ENCODE measurements around the gene LRP1B.

LRP1B gene

DNA sequence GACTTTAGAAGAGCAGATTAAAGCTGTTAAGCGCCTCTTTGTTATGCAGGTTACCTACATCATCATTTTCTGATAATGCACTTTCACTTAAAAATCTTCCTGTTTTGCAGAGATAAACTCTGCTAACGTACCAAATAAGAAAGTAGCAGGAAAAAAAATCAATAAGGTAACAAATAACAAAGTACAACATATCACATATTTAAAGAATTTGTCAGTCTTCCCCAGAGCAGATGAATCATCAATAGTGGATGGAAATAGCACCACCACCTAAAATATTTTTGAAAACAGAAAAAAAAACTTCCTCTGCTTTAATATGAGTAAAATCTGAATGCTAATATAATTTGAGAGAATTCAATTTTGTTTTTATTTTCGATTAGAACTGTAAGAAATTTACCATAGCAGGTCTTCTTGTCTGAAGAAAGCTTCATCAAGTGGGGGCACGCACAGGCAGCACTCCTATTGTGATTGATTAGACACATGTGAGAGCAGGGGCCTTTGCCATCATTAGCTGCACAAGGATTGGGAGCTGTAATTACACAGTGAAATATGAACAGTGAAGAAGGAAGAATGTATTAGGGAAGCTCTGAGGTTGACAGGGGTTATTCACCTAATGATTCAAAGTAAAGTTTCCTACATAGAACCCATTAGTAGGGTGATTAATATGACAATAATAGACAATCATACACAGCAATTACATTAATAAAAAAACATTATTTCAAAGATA lies 1279.4 kb downstream of the LRP1B start:
- H3K4me3 ChIP-seq (ENCODE audit: low read depth in 1 of 2, low read length in 2 of 2) = no peak overlapping the region
- H3K27me3 ChIP-seq (ENCODE audit: control insufficient read depth in 1 of 2, insufficient read depth in 2 of 2, low read length in 2 of 2) = no peaks in the 10 kb centered on the region
- H3K9me3 ChIP-seq (ENCODE audit: low read length) = no peaks in the 10 kb centered on the region
- H3K4me1 ChIP-seq (ENCODE audit: insufficient read depth, low read length) = no peaks in the 10 kb centered on the region
- no peaks in the 10 kb centered on the region for H3K36me3 ChIP-seq (ENCODE audit: insufficient read depth, low read length)
- no peak overlapping the region for H3K27ac ChIP-seq (ENCODE audit: low read depth, low read length)
- H3K9ac ChIP-seq (ENCODE audit: low read length) = no peak overlapping the region

DNA sequence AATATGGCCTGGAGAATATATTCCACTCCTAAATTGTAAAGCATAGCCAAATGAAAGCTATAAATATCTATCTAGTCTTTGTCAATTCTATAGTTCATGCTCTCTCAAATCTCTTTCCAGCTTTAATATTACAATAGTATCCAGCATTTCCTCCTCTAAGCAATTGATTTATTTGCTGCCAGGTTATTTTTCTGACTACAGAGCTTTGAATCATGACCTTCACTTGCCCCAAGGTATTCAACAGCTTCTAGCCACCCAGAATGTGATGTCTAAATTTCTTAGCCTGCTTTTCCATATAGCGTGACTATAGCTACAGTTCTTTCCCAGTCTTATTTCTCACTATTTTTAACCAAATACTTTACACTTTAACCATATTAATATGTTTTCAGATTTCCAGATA lies 1287.6 kb downstream of the LRP1B start:
- no peak overlapping the region for H3K4me3 ChIP-seq (ENCODE audit: low read depth in 1 of 2, low read length in 2 of 2)
- H3K9ac ChIP-seq (ENCODE audit: low read length) = no peak overlapping the region
- no peaks in the 10 kb centered on the region for H3K36me3 ChIP-seq (ENCODE audit: insufficient read depth, low read length)
- no peaks in the 10 kb centered on the region for H3K4me1 ChIP-seq (ENCODE audit: insufficient read depth, low read length)
- H3K27me3 ChIP-seq (ENCODE audit: control insufficient read depth in 1 of 2, insufficient read depth in 2 of 2, low read length in 2 of 2) = no peaks in the 10 kb centered on the region
- H3K9me3 ChIP-seq (ENCODE audit: low read length) = no peaks in the 10 kb centered on the region
- H3K27ac ChIP-seq (ENCODE audit: low read depth, low read length) = no peak overlapping the region

DNA sequence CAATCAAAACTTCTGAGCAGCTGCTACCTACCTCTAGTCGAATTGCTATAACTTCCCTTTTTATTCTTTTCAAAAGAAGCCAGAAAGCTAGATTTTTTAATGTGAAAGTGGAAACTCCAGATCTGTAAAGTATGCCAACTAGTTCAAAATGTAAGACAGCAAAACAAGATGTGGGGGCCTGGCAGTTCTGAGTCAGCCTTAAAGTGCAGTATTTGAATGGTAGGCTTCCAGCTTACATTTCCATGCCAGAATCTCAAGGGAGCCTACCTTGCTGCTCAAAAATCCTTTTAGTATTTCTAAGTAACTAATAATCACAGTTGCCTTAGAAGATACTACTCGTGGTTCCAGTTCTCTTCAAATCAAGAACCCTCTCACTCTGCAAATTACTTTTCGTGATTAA lies 1288.7 kb downstream of the LRP1B start:
- Histone ChIP-seq H3K27me3 (ENCODE audit: control insufficient read depth in 1 of 2, insufficient read depth in 2 of 2, low read length in 2 of 2) (no peaks in the 10 kb centered on the region), H3K4me3 (ENCODE audit: low read depth in 1 of 2, low read length in 2 of 2) (no peak overlapping the region), H3K9me3 (ENCODE audit: low read length) (no peaks in the 10 kb centered on the region), H3K36me3 (ENCODE audit: insufficient read depth, low read length) (no peaks in the 10 kb centered on the region), H3K4me1 (ENCODE audit: insufficient read depth, low read length) (no peaks in the 10 kb centered on the region), H3K27ac (ENCODE audit: low read depth, low read length) (no peak overlapping the region), H3K9ac (ENCODE audit: low read length) (no peak overlapping the region)

DNA sequence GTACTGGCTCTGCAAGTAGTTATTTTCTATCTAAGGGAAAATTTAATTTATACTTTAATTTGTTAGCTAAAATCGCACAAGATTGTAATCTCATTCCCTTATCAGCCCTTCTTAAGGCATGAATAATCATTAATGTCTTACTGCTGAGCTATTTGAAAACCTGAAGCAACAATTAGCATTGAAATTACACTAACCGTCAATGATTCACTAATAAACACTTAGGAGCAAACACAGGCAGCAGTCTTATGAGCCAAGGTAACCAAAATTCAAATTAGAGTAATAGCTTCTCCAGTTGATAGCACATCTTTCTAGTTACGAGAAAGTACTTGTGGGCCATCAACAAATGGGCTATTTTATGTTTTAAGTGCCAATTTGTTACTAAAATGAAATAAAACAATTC lies 1289.7 kb downstream of the LRP1B start:
- Histone ChIP-seq H3K36me3 (ENCODE audit: insufficient read depth, low read length) (no peaks in the 10 kb centered on the region), H3K4me3 (ENCODE audit: low read depth in 1 of 2, low read length in 2 of 2) (no peak overlapping the region), H3K9ac (ENCODE audit: low read length) (no peak overlapping the region), H3K27ac (ENCODE audit: low read depth, low read length) (no peak overlapping the region), H3K9me3 (ENCODE audit: low read length) (no peaks in the 10 kb centered on the region), H3K27me3 (ENCODE audit: control insufficient read depth in 1 of 2, insufficient read depth in 2 of 2, low read length in 2 of 2) (no peaks in the 10 kb centered on the region), H3K4me1 (ENCODE audit: insufficient read depth, low read length) (no peaks in the 10 kb centered on the region)

DNA sequence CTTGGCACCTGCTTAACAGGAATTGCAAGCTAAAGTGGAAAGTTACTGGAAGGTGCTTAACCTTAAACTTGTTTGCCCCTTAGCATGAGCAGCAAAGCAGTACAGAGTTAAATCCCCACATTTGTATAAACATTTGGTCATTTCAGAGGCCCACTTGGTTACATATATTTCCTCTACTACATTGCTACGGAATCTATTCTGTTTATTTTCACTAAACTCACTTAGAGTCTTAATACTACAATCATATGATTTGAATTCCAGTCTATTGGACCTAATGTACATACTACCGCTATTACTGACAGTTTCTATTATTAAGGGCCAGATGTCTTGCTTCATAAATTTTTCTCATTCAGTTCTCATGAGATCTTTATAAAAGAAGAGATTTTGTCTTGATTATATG lies 1294.0 kb downstream of the LRP1B start:
- H3K9me3 ChIP-seq (ENCODE audit: low read length) = no peaks in the 10 kb centered on the region
- no peaks in the 10 kb centered on the region for H3K4me1 ChIP-seq (ENCODE audit: insufficient read depth, low read length)
- no peaks in the 10 kb centered on the region for H3K36me3 ChIP-seq (ENCODE audit: insufficient read depth, low read length)
- no peak overlapping the region for H3K9ac ChIP-seq (ENCODE audit: low read length)
- no peaks in the 10 kb centered on the region for H3K27me3 ChIP-seq (ENCODE audit: control insufficient read depth in 1 of 2, insufficient read depth in 2 of 2, low read length in 2 of 2)
- H3K4me3 ChIP-seq (ENCODE audit: low read depth in 1 of 2, low read length in 2 of 2) = no peak overlapping the region
- H3K27ac ChIP-seq (ENCODE audit: low read depth, low read length) = no peak overlapping the region

DNA sequence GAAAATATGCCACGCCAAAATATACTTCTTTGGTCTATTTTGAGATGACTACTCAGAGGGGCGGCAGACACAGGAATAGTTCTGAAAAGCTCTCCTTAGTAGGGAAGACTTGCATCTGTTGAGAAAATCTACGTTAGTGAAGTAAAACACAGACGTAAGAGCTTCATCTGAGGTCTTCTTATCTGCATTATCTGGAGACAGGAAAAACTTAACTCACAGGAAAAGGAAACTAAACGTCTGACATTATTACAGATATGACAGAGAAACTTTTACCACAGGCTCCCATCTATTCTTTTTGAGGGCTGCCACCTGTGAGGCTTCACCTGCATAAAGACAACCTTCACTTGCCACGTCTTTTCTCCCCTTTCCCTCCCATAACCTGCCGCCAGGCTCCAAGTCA lies 1295.7 kb downstream of the LRP1B start:
- Histone ChIP-seq H3K27me3 (ENCODE audit: control insufficient read depth in 1 of 2, insufficient read depth in 2 of 2, low read length in 2 of 2) (no peaks in the 10 kb centered on the region), H3K4me1 (ENCODE audit: insufficient read depth, low read length) (no peaks in the 10 kb centered on the region), H3K4me3 (ENCODE audit: low read depth in 1 of 2, low read length in 2 of 2) (no peak overlapping the region), H3K9me3 (ENCODE audit: low read length) (no peaks in the 10 kb centered on the region), H3K36me3 (ENCODE audit: insufficient read depth, low read length) (no peaks in the 10 kb centered on the region), H3K9ac (ENCODE audit: low read length) (no peak overlapping the region), H3K27ac (ENCODE audit: low read depth, low read length) (no peak overlapping the region)

DNA sequence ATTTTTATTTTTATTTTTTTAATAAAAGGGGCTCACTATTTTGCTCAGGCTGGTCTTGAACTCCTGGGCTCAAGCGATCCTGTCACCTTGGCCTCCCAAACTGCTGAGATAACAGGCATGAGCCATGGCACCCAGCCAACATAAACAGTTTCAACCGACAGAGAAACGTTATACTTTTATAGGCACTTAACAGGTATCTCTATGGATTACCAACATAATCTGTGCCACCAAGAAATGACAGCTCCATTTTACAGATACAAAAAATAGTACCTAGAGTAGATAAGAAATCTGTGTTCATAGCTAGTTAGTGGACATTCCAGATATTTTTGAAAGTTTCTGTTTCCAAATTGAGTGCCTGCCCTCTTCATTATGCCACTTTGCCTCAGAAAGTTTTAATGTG lies 1316.7 kb downstream of the LRP1B start:
- H3K4me3 ChIP-seq (ENCODE audit: low read depth in 1 of 2, low read length in 2 of 2) = no peak overlapping the region
- H3K9me3 ChIP-seq (ENCODE audit: low read length) = no peaks in the 10 kb centered on the region
- H3K27ac ChIP-seq (ENCODE audit: low read depth, low read length) = no peak overlapping the region
- H3K9ac ChIP-seq (ENCODE audit: low read length) = no peak overlapping the region
- H3K4me1 ChIP-seq (ENCODE audit: insufficient read depth, low read length) = no peaks in the 10 kb centered on the region
- no peaks in the 10 kb centered on the region for H3K27me3 ChIP-seq (ENCODE audit: control insufficient read depth in 1 of 2, insufficient read depth in 2 of 2, low read length in 2 of 2)
- H3K36me3 ChIP-seq (ENCODE audit: insufficient read depth, low read length) = no peaks in the 10 kb centered on the region

- H3K4me3 ChIP-seq (ENCODE audit: low read depth in 1 of 2, low read length in 2 of 2) = no peak overlapping the region
- H3K27me3 ChIP-seq (ENCODE audit: control insufficient read depth in 1 of 2, insufficient read depth in 2 of 2, low read length in 2 of 2) = no peaks in the 10 kb centered on the region
- no peak overlapping the region for H3K27ac ChIP-seq (ENCODE audit: low read depth, low read length)
- no peaks in the 10 kb centered on the region for H3K4me1 ChIP-seq (ENCODE audit: insufficient read depth, low read length)
- no peaks in the 10 kb centered on the region for H3K36me3 ChIP-seq (ENCODE audit: insufficient read depth, low read length)
- H3K9ac ChIP-seq (ENCODE audit: low read length) = no peak overlapping the region
- H3K9me3 ChIP-seq (ENCODE audit: low read length) = no peaks in the 10 kb centered on the region
Observed at GRCh38 chr2:140808820-140809219, 1322.0 kb downstream of the LRP1B start.

DNA sequence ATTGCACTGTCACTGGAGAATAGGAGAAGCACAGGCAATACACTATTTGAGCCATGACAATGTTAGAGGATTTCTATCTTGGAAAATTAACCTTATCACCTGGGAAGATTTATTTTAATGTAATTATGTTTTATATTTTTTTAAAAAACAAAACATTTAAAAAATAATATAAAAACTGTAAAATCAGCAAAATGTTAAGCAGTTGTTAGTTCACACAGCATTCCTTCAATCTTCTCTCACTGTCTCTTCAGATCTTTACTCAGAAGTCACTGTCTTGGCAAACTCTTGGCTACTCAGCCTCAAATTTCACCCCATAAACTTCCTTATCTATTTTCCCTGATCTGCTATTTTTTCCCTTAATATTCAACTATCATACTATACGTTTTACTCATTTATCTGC lies 1322.6 kb downstream of the LRP1B start:
- Histone ChIP-seq H3K4me3 (ENCODE audit: low read depth in 1 of 2, low read length in 2 of 2) (no peak overlapping the region), H3K27me3 (ENCODE audit: control insufficient read depth in 1 of 2, insufficient read depth in 2 of 2, low read length in 2 of 2) (no peaks in the 10 kb centered on the region), H3K36me3 (ENCODE audit: insufficient read depth, low read length) (no peaks in the 10 kb centered on the region), H3K27ac (ENCODE audit: low read depth, low read length) (no peak overlapping the region), H3K9ac (ENCODE audit: low read length) (no peak overlapping the region), H3K9me3 (ENCODE audit: low read length) (no peaks in the 10 kb centered on the region), H3K4me1 (ENCODE audit: insufficient read depth, low read length) (no peaks in the 10 kb centered on the region)

GRCh38 chr2:140804700-140805260 lies 1326.0 kb downstream of the LRP1B start:
- H3K27me3 ChIP-seq (ENCODE audit: control insufficient read depth in 1 of 2, insufficient read depth in 2 of 2, low read length in 2 of 2) = no peaks in the 10 kb centered on the region
- H3K27ac ChIP-seq (ENCODE audit: low read depth, low read length) = no peak overlapping the region
- H3K9ac ChIP-seq (ENCODE audit: low read length) = no peak overlapping the region
- H3K36me3 ChIP-seq (ENCODE audit: insufficient read depth, low read length) = no peaks in the 10 kb centered on the region
- no peaks in the 10 kb centered on the region for H3K9me3 ChIP-seq (ENCODE audit: low read length)
- no peaks in the 10 kb centered on the region for H3K4me1 ChIP-seq (ENCODE audit: insufficient read depth, low read length)
- H3K4me3 ChIP-seq (ENCODE audit: low read depth in 1 of 2, low read length in 2 of 2) = no peak overlapping the region

GRCh38 chr2:140801311-140801710 lies 1329.5 kb downstream of the LRP1B start:
- H3K27me3 ChIP-seq (ENCODE audit: control insufficient read depth in 1 of 2, insufficient read depth in 2 of 2, low read length in 2 of 2) = no peaks in the 10 kb centered on the region
- H3K4me1 ChIP-seq (ENCODE audit: insufficient read depth, low read length) = no peaks in the 10 kb centered on the region
- H3K36me3 ChIP-seq (ENCODE audit: insufficient read depth, low read length) = no peaks in the 10 kb centered on the region
- H3K9ac ChIP-seq (ENCODE audit: low read length) = no peak overlapping the region
- no peaks in the 10 kb centered on the region for H3K9me3 ChIP-seq (ENCODE audit: low read length)
- no peak overlapping the region for H3K27ac ChIP-seq (ENCODE audit: low read depth, low read length)
- no peak overlapping the region for H3K4me3 ChIP-seq (ENCODE audit: low read depth in 1 of 2, low read length in 2 of 2)

- Histone ChIP-seq H3K9ac (ENCODE audit: low read length) (no peak overlapping the region), H3K27ac (ENCODE audit: low read depth, low read length) (no peak overlapping the region), H3K4me3 (ENCODE audit: low read depth in 1 of 2, low read length in 2 of 2) (no peak overlapping the region), H3K36me3 (ENCODE audit: insufficient read depth, low read length) (no peaks in the 10 kb centered on the region), H3K4me1 (ENCODE audit: insufficient read depth, low read length) (no peaks in the 10 kb centered on the region), H3K9me3 (ENCODE audit: low read length) (no peaks in the 10 kb centered on the region), H3K27me3 (ENCODE audit: control insufficient read depth in 1 of 2, insufficient read depth in 2 of 2, low read length in 2 of 2) (no peaks in the 10 kb centered on the region)
Observed at GRCh38 chr2:140797718-140798117, 1333.1 kb downstream of the LRP1B start.
